ENCODE results near the gene FERMT2. TPM values are rescaled to one million over a fixed set of nuclear protein-coding genes. Genes with fewer than 3 reads are reported as not detected.
A peak's percentile ranks its signal among the peaks of the same experiment; 100 is the strongest.

Gene FERMT2
- total and polyA plus RNA-seq, 8 donors, result 10.4 to 27.9 (median 16.6) TPM

DNA sequence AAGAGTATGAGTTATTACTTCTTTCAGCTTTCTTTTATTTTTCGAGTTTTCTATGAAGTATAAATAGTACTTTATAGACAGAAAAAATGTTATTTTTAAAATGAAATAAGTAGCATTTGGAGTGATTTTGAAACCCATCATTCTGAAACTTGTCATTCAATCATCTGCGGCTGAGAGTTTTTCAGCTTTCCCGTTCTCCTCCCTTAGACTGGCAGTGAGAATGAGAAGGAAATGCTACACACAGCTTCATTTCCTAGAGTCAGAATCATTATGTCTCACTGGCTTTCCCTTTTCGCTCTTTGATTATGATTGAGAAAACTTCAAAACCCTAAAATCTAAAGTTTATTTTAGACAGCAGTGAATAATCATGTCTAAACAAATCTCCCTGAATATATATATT lies 125.8 kb downstream of the FERMT2 start:
- FAIRE-seq (no peak), DNase-seq (no peak), ATAC-seq (no peak)
- Histone ChIP-seq H3K27ac (no peak overlapping the region), H3K9me3 (no peaks in the 10 kb centered on the region), H3K4me1 (no peaks in the 10 kb centered on the region), H3K36me3 (no peaks in the 10 kb centered on the region), H3K27me3 (no peaks in the 10 kb centered on the region), H3K4me3 (no peak overlapping the region)
- intact Hi-C loops (cut with DNase I), result loop anchor here in 1 of 3 donors (10.0 kb wide), 1 partner anchor 240 kb away; no protein-coding TSS in a partner anchor
- WGBS, 2 donors, result 69 to 73% methylated on average over 4 of the region's 4 CpGs
- TF ChIP-seq, protein P1, sequence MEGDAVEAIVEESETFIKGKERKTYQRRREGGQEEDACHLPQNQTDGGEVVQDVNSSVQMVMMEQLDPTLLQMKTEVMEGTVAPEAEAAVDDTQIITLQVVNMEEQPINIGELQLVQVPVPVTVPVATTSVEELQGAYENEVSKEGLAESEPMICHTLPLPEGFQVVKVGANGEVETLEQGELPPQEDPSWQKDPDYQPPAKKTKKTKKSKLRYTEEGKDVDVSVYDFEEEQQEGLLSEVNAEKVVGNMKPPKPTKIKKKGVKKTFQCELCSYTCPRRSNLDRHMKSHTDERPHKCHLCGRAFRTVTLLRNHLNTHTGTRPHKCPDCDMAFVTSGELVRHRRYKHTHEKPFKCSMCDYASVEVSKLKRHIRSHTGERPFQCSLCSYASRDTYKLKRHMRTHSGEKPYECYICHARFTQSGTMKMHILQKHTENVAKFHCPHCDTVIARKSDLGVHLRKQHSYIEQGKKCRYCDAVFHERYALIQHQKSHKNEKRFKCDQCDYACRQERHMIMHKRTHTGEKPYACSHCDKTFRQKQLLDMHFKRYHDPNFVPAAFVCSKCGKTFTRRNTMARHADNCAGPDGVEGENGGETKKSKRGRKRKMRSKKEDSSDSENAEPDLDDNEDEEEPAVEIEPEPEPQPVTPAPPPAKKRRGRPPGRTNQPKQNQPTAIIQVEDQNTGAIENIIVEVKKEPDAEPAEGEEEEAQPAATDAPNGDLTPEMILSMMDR (IDR thresholded peaks at IDR 0.05), result no peak

DNA sequence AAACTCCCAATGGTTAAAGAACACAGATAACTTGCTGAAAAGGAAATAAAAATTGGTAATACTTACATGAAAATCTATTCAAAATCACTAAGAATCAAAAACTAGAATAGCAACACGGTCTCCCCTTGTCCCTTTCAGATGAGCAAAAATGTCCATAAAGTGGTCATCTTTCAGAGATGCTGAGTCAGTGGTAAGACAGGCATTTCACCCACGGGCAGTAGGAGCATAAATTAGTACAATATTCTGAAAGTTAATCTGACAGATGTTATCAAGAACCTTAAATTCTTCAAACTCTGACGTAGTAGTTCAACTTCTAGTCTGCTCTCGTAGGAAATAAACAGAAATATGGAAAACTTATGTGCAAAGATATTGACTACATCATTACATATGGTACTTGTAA lies 126.4 kb downstream of the FERMT2 start:
- H3K4me3 ChIP-seq, result no peak overlapping the region
- no peaks in the 10 kb centered on the region for H3K4me1 ChIP-seq
- no peak for FAIRE-seq
- no peaks in the 10 kb centered on the region for H3K9me3 ChIP-seq
- no peak for DNase-seq
- intact Hi-C loops (cut with DNase I), result loop anchor here in 2 of 3 donors (5.0 to 10.0 kb wide), 2 partner anchors 138 to 240 kb away; no protein-coding TSS in a partner anchor
- no peaks in the 10 kb centered on the region for H3K36me3 ChIP-seq
- TF ChIP-seq, protein P1 (IDR thresholded peaks at IDR 0.05), result no peak
- 45 to 57% methylated on average over 4 of the region's 4 CpGs for WGBS, 2 donors
- ATAC-seq, result no peak
- no peaks in the 10 kb centered on the region for H3K27me3 ChIP-seq
- H3K27ac ChIP-seq, result no peak overlapping the region

DNA sequence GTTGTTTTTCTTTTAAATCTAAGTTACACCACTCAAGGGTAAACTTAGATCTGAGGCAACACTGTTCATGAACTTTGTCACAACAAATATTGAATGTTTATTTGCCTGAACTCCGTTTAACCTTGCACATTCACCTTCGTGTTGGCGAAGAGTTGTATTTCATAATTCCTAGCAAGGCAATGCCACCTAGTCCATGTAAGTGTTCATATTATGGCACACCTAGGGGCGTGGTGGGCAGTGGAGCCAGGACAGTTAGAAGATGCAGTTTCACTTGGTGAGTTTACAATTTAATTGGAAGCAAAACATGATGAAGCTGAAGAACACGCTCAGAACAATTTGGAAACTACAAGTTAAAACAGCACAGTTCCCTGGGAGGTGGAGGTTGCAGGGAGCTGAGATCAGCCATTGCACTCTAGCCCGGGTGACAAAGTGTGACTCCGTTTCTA lies 129.0 kb downstream of the FERMT2 start:
- DNase-seq (no peak), ATAC-seq (no peak), FAIRE-seq (no peak)
- no peaks in the 10 kb centered on the region for H3K9me3 ChIP-seq
- TF ChIP-seq, protein P1 (IDR thresholded peaks at IDR 0.05), result no peak
- intact Hi-C loops (cut with DNase I), result loop anchor here in 2 of 3 donors (5.0 to 10.0 kb wide), 2 partner anchors 140 to 243 kb away; no protein-coding TSS in a partner anchor
- no peaks in the 10 kb centered on the region for H3K27me3 ChIP-seq
- H3K4me3 ChIP-seq, result no peak overlapping the region
- no peaks in the 10 kb centered on the region for H3K4me1 ChIP-seq
- H3K27ac ChIP-seq, result no peak overlapping the region
- no peaks in the 10 kb centered on the region for H3K36me3 ChIP-seq
- 40 to 46% methylated on average over 7 of the region's 7 CpGs for WGBS, 2 donors

DNA sequence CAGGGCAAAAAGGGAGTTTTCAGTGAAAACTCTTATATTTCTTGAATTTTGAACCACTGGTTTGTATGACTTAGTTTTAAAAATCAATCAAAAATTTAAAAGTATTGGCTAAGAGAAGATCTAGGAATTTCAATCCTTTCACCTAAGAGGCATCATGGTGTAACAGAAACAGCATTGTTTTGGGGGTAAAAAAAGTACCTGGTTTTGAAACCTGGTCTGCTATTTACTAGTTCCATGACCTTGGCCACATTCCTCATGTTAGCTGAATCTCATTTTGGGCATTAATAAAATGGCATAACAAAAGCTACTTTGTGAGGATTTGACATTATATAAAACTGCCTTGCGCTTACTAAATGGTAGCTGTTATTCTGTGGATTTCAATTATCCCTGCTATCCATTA lies 142.7 kb downstream of the FERMT2 start:
- no peaks in the 10 kb centered on the region for H3K36me3 ChIP-seq
- FAIRE-seq, result no peak
- no peaks in the 10 kb centered on the region for H3K27me3 ChIP-seq
- H3K4me1 ChIP-seq, result no peaks in the 10 kb centered on the region
- intact Hi-C loops (cut with DNase I), result no loop called here
- TF ChIP-seq, protein P1 (IDR thresholded peaks at IDR 0.05), result no peak
- 64 to 70% methylated on average over 1 of the region's 1 CpG for WGBS, 2 donors
- no peaks in the 10 kb centered on the region for H3K9me3 ChIP-seq
- no peak for DNase-seq
- peak in 2 of 4 donors; percentile 54 to 81 for ATAC-seq
- no peak overlapping the region for H3K4me3 ChIP-seq
- peak overlapping the region in 1 of 4 donors; percentile 38 for H3K27ac ChIP-seq

Other genes with a start within 250 kb of the FERMT2 start
- gene PSMC6, start 243.8 kb downstream of the FERMT2 start, total RNA-seq, result 10 to 100 TPM; 30.0 to 46.6 (median 31.3) TPM
- 10 to 100 TPM; 53.6 to 55.8 TPM for gene PSMC6, start 243.8 kb downstream of the FERMT2 start, polyA plus RNA-seq
- 1 to 10 TPM; 4.5 to 7.8 (median 5.9) TPM for gene STYX, start 220.9 kb downstream of the FERMT2 start, total RNA-seq
- 1 to 10 TPM; 2.9 to 4.3 TPM for gene STYX, start 220.9 kb downstream of the FERMT2 start, polyA plus RNA-seq
- 10 to 100 TPM; 15.8 to 26.9 (median 18.5) TPM for gene GNPNAT1, start 159.4 kb downstream of the FERMT2 start, total RNA-seq
- 1 to 10 TPM; 8.1 to 9.5 TPM for gene GNPNAT1, start 159.4 kb downstream of the FERMT2 start, polyA plus RNA-seq
- 1 to 10 TPM; 3.8 to 6.9 (median 4.9) TPM for gene DDHD1, start 202.3 kb upstream of the FERMT2 start, total RNA-seq
- gene DDHD1, start 202.3 kb upstream of the FERMT2 start, polyA plus RNA-seq, result 1 to 10 TPM; 3.5 to 3.6 TPM